Endothelial cell (in vitro differentiated cells): ENCODE measurements around the gene GHR. TPM values are rescaled to one million over a fixed set of nuclear protein-coding genes. Genes with fewer than 3 reads are reported as not detected.

Experiments
- DNase-seq: peaks from one replicate; pipeline ENCODE4 v3.0.0; 2021; ENCODE audit warnings: low spot score
- H3K27ac Mint-ChIP-seq: one replicate; pipeline ENCODE4 v1.8.0; 2021; ENCODE audit warnings: mixed read lengths, inconsistent platforms; ENCODE audit not compliant: unreplicated experiment
- H3K27me3 Mint-ChIP-seq: one replicate; pipeline ENCODE4 v1.8.0; 2021; ENCODE audit warnings: mild to moderate bottlenecking, moderate library complexity, mixed read lengths, inconsistent platforms; ENCODE audit not compliant: unreplicated experiment
- H3K36me3 Mint-ChIP-seq: one replicate; pipeline ENCODE4 v1.8.0; 2021; ENCODE audit warnings: mild to moderate bottlenecking, low read depth, mixed read lengths, inconsistent platforms; ENCODE audit not compliant: unreplicated experiment
- H3K4me1 Mint-ChIP-seq: one replicate; pipeline ENCODE4 v1.8.0; 2021; ENCODE audit warnings: mild to moderate bottlenecking, mixed read lengths, inconsistent platforms; ENCODE audit not compliant: unreplicated experiment
- H3K4me3 Mint-ChIP-seq: one replicate; pipeline ENCODE4 v1.8.0; 2021; ENCODE audit warnings: mild to moderate bottlenecking, mixed read lengths, inconsistent platforms; ENCODE audit not compliant: unreplicated experiment
- H3K9me3 Mint-ChIP-seq: one replicate; pipeline ENCODE4 v1.8.0; 2021; ENCODE audit warnings: mixed read lengths, inconsistent platforms; ENCODE audit not compliant: unreplicated experiment
- total RNA-seq: library from RNA; stranded (reverse); fragmentation: NEBNext Ultra II Directional; extraction: Animal tissue kit (Norgen Biotek cat#: 25700); gene quantifications from one replicate; pipeline ENCODE4 v1.2.1, GENCODE V29; 2021; ENCODE audit not compliant: unreplicated experiment
- TF ChIP-seq, protein P1 (sequence below): fragments of 200-600 bp; sonication (generic); IDR thresholded peaks from one replicate; pipeline ENCODE4 v1.5.0; 2021; ENCODE audit warnings: antibody characterized with exemption; ENCODE audit not compliant: unreplicated experiment

The GHR gene
- total RNA-seq, 1 donor from 2014 or later: 0.67 TPM

DNA sequence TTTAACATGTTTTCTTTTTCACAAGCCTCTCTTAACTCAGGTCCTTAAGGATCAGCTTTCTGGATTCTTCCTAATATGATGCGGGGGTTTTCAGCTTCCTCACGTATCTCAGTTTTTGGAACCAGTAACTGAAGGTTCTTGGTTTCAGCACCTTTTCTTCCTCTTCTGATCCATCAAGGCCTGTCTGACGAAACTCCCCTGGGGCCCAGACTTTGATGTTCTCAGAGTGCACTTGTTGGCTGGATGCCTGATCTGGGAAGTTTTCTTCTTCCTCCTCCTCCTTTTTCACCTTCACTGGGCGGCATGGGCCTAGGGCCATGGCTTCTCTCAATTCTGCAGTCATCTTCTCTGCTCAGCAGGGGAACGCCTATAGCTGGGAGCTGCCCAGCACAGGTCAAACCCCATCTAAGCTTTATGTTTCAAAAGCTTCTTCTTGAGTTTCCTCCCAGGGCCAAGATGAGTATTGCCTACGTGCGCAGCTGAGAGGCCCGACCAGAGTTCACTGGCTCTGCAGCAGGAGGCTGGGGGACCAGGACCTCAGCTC, 44.8 kb downstream of the GHR start:
- no peak for DNase-seq
- Mint-ChIP-seq H3K9me3 (no peaks in the 10 kb centered on the region), H3K4me3 (no peak overlapping the region), H3K27ac (no peak overlapping the region), H3K36me3 (no peaks in the 10 kb centered on the region), H3K4me1 (no peaks in the 10 kb centered on the region), H3K27me3 (peaks cover 1% of the 10 kb centered on the region)
- TF ChIP-seq, protein P1, sequence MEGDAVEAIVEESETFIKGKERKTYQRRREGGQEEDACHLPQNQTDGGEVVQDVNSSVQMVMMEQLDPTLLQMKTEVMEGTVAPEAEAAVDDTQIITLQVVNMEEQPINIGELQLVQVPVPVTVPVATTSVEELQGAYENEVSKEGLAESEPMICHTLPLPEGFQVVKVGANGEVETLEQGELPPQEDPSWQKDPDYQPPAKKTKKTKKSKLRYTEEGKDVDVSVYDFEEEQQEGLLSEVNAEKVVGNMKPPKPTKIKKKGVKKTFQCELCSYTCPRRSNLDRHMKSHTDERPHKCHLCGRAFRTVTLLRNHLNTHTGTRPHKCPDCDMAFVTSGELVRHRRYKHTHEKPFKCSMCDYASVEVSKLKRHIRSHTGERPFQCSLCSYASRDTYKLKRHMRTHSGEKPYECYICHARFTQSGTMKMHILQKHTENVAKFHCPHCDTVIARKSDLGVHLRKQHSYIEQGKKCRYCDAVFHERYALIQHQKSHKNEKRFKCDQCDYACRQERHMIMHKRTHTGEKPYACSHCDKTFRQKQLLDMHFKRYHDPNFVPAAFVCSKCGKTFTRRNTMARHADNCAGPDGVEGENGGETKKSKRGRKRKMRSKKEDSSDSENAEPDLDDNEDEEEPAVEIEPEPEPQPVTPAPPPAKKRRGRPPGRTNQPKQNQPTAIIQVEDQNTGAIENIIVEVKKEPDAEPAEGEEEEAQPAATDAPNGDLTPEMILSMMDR: no peak

GRCh38 chr5:42483472-42484154, 60.4 kb downstream of the GHR start:
- no peaks in the 10 kb centered on the region for H3K9me3 Mint-ChIP-seq
- H3K4me3 Mint-ChIP-seq: no peak overlapping the region
- peaks cover 2% of the 10 kb centered on the region for H3K4me1 Mint-ChIP-seq
- peaks cover 1% of the 10 kb centered on the region for H3K27me3 Mint-ChIP-seq
- TF ChIP-seq, protein P1: no peak
- DNase-seq: no peak
- peaks cover 4% of the 10 kb centered on the region for H3K36me3 Mint-ChIP-seq
- H3K27ac Mint-ChIP-seq: no peak overlapping the region

DNA sequence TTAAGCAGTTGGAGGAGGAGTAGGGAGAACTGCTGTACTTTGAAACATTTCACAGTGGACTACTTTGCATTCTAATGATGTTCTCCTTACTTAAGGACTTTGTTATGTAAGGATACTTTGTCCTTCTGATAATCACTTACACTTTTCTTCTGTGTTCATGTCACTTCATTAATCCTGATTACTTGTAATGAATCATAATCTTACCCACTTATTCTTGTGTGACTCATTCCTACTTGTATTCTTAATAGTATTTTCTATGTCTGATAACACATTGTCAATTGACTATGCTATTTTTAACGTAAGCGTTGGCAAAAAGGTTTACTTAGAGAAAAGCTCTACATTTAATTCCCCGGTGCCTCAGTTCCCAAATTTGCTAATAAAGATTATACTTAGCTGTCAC, 63.8 kb downstream of the GHR start:
- Mint-ChIP-seq H3K36me3 (peaks cover 4% of the 10 kb centered on the region), H3K4me1 (peaks cover 8% of the 10 kb centered on the region), H3K27me3 (no peaks in the 10 kb centered on the region), H3K4me3 (no peak overlapping the region), H3K27ac (no peak overlapping the region), H3K9me3 (no peaks in the 10 kb centered on the region)
- TF ChIP-seq, protein P1: no peak
- no peak for DNase-seq

GRCh38 chr5:42487821-42488220, 64.6 kb downstream of the GHR start:
- TF ChIP-seq, protein P1: no peak
- H3K4me1 Mint-ChIP-seq: peaks cover 8% of the 10 kb centered on the region
- H3K27me3 Mint-ChIP-seq: no peaks in the 10 kb centered on the region
- peaks cover 2% of the 10 kb centered on the region for H3K36me3 Mint-ChIP-seq
- H3K27ac Mint-ChIP-seq: no peak overlapping the region
- H3K4me3 Mint-ChIP-seq: no peak overlapping the region
- no peaks in the 10 kb centered on the region for H3K9me3 Mint-ChIP-seq
- no peak for DNase-seq

- Mint-ChIP-seq H3K4me1 (peaks cover 8% of the 10 kb centered on the region), H3K9me3 (no peaks in the 10 kb centered on the region), H3K4me3 (no peak overlapping the region), H3K27me3 (no peaks in the 10 kb centered on the region), H3K27ac (no peak overlapping the region), H3K36me3 (no peaks in the 10 kb centered on the region)
- DNase-seq: no peak
- TF ChIP-seq, protein P1: no peak
These were observed 67.6 kb downstream of the GHR start for GRCh38 chr5:42490831-42491230.
